ENCODE data around the gene A2M. TPM values are rescaled to one million over a fixed set of nuclear protein-coding genes. Genes with fewer than 3 reads are reported as not detected.

A2M gene
- total RNA-seq, 1 experiment from 2014 or later, result 1.2 TPM

DNA sequence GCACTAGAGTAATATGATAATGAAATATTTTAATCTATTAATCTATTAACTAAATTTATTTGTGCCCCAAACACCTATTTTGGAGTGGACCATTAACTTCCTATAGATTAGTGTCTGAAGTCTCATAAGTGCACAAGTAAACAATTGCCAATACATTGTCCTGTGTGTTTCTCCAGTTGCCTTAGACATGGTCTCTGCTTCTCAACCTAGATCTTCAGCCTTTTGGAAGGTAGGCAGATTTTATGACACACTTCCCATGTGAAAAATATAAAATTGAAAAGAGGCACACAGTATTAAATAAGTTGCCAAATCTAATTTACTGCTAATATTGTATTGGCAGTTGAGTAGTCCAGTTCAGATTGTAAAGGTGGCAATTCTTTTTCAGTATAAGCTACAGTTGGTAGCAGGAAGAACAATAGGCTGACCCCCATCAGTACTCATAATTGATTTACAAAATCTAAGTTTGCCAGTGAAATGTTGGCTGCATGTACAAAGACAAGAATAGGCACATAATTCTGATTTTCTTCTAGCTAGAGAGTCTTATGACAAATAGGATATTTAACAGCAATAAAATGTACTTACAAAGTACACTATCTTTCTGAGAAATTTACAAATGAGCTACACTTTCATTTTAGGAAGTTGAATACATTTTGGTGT is 10.8 kb downstream of the A2M start:
- Histone ChIP-seq H3K27me3 (ENCODE audit: insufficient read depth, low read length) (no peaks in the 10 kb centered on the region; the same call in 1 of the 2 replicates), H3K23me2 (ENCODE audit: insufficient read length, low read depth, low read length, poor library complexity, severe bottlenecking) (no peaks in the 10 kb centered on the region), H3K79me1 (ENCODE audit: insufficient read depth, low read depth, low read length, poor library complexity, severe bottlenecking) (no peaks in the 10 kb centered on the region), H3K4ac (ENCODE audit: low read depth, low read length) (no peak overlapping the region), H2AK5ac (ENCODE audit: insufficient read length, low read length) (no peak overlapping the region), H2AFZ (ENCODE audit: low read length) (no peak overlapping the region), H4K91ac (ENCODE audit: insufficient read length, low read depth, low read length) (no peak overlapping the region), H3K4me1 (ENCODE audit: insufficient read depth, low read length) (no peaks in the 10 kb centered on the region), H3K23ac (ENCODE audit: insufficient read length, low read depth, low read length) (no peak overlapping the region), H3K4me2 (ENCODE audit: insufficient read depth, insufficient read length, low read length) (no peak overlapping the region), H2BK12ac (ENCODE audit: insufficient read length, low read depth, low read length) (no peak overlapping the region), H3K9me3 (ENCODE audit: control insufficient read depth, low read depth, low read length) (no peaks in the 10 kb centered on the region), H4K5ac (ENCODE audit: insufficient read length, low read depth, low read length) (no peak overlapping the region), H3T11ph (ENCODE audit: low read length) (no peak overlapping the region), H2BK20ac (ENCODE audit: low read depth, low read length, poor library complexity, severe bottlenecking) (no peak overlapping the region), H4K20me1 (ENCODE audit: control insufficient read depth, insufficient read depth, insufficient read length) (no peaks in the 10 kb centered on the region), H2BK15ac (ENCODE audit: low read depth, low read length) (no peak overlapping the region), H3K18ac (ENCODE audit: insufficient read length, low read depth, low read length) (no peak overlapping the region), H3K79me2 (ENCODE audit: insufficient read depth, low read length) (no peaks in the 10 kb centered on the region), H3K9ac (ENCODE audit: extremely low read depth, insufficient read length, low read length) (no peak overlapping the region), H3K56ac (ENCODE audit: insufficient read length, low read depth, low read length) (no peak overlapping the region), H4K8ac (replicated peaks; ENCODE audit: insufficient read length, low read depth, low read length) (no peak overlapping the region), H2BK120ac (ENCODE audit: low read depth, low read length, poor library complexity, severe bottlenecking) (no peak overlapping the region), H3K27ac (ENCODE audit: insufficient read length, low read depth, low read length) (no peak overlapping the region), H3K14ac (ENCODE audit: insufficient read depth, low read length) (no peak overlapping the region), H2BK5ac (ENCODE audit: insufficient read length, low read length) (no peak overlapping the region)
- no peak overlapping the region for H3K27ac Mint-ChIP-seq
- TF ChIP-seq, protein P1, sequence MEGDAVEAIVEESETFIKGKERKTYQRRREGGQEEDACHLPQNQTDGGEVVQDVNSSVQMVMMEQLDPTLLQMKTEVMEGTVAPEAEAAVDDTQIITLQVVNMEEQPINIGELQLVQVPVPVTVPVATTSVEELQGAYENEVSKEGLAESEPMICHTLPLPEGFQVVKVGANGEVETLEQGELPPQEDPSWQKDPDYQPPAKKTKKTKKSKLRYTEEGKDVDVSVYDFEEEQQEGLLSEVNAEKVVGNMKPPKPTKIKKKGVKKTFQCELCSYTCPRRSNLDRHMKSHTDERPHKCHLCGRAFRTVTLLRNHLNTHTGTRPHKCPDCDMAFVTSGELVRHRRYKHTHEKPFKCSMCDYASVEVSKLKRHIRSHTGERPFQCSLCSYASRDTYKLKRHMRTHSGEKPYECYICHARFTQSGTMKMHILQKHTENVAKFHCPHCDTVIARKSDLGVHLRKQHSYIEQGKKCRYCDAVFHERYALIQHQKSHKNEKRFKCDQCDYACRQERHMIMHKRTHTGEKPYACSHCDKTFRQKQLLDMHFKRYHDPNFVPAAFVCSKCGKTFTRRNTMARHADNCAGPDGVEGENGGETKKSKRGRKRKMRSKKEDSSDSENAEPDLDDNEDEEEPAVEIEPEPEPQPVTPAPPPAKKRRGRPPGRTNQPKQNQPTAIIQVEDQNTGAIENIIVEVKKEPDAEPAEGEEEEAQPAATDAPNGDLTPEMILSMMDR (conservative IDR thresholded peaks at IDR 0.05), result no peak
- H3K4me1 Mint-ChIP-seq, result no peaks in the 10 kb centered on the region
- DNase-seq, result no peak
- no peaks in the 10 kb centered on the region for H3K27me3 Mint-ChIP-seq (ENCODE audit: low read depth)
- H3K4me3 Mint-ChIP-seq, result no peak overlapping the region
- H3K36me3 Mint-ChIP-seq (ENCODE audit: insufficient read depth in 1 of 3, low read depth in 3 of 3), result no peaks in the 10 kb centered on the region
- H3K9me3 Mint-ChIP-seq, result no peaks in the 10 kb centered on the region

Data from H9 (cell line).